AG09319 (cell line): ENCODE measurements around the gene ZNF292.

Source experiments
- DNase-seq: peaks from one replicate; pipeline ENCODE4 v3.0.0-alpha.2; 2010; ENCODE audit warnings: low read depth; ENCODE audit errors: extremely low read depth
- TF ChIP-seq, protein P1 (sequence below): IDR thresholded peaks from 2 replicates; pipeline ENCODE4 v1.5.1; 2011; ENCODE audit warnings: low read depth, mild to moderate bottlenecking, inconsistent platforms, low read length, moderate library complexity

Gene ZNF292

GRCh38 chr6:87199787-87200186 is 44.4 kb downstream of the ZNF292 start:
- TF ChIP-seq, protein P1, sequence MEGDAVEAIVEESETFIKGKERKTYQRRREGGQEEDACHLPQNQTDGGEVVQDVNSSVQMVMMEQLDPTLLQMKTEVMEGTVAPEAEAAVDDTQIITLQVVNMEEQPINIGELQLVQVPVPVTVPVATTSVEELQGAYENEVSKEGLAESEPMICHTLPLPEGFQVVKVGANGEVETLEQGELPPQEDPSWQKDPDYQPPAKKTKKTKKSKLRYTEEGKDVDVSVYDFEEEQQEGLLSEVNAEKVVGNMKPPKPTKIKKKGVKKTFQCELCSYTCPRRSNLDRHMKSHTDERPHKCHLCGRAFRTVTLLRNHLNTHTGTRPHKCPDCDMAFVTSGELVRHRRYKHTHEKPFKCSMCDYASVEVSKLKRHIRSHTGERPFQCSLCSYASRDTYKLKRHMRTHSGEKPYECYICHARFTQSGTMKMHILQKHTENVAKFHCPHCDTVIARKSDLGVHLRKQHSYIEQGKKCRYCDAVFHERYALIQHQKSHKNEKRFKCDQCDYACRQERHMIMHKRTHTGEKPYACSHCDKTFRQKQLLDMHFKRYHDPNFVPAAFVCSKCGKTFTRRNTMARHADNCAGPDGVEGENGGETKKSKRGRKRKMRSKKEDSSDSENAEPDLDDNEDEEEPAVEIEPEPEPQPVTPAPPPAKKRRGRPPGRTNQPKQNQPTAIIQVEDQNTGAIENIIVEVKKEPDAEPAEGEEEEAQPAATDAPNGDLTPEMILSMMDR = no peak
- no peak for DNase-seq

GRCh38 chr6:87200469-87201175 is 45.3 kb downstream of the ZNF292 start:
- TF ChIP-seq, protein P1 = no peak
- DNase-seq = no peak

- DNase-seq = no peak
- TF ChIP-seq, protein P1 = no peak
Observed at GRCh38 chr6:87203448-87204023, 48.2 kb downstream of the ZNF292 start.

- TF ChIP-seq, protein P1 = no peak
- no peak for DNase-seq
Observed at GRCh38 chr6:87209812-87210211, 54.4 kb downstream of the ZNF292 start.

DNA sequence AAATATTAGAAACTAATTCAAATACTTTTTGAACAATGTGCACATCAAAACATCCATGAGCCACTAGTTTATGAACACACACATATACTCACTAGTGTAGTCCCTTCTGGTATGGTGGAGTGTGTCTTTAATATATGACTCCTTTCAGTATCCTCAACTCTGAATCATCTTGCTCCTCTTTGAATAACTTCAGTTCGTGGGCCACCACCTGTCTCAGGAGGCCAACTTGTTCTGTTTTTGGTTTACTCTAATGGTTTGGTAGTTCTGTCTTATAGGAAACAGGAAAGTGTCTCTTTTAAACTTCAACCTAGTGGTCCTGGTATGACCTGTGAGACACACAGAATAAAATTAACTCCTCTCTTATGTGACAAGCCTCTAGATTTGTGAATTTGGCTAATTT is 55.6 kb downstream of the ZNF292 start:
- no peak for DNase-seq
- TF ChIP-seq, protein P1 = no peak

DNA sequence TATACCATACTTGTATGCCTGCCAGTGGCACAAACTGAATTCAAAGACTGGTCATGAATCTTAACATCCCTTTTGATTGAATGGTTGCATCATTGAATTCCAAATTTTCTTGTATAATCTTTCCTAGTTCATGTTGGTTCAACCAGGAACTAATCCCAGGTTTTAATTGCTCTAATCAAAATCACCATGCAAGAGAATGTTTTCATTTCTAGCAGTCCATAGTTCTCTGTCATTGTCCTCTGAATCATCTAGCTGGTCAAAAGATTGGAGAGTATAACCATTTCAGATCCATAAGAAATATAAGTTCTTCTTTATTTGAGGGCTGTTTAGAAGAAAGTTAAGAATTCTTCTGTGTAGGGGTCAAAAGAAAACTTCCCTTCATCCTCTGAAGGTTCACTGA is 57.2 kb downstream of the ZNF292 start:
- no peak for DNase-seq
- TF ChIP-seq, protein P1 = no peak

GRCh38 chr6:87213364-87213763 is 58.0 kb downstream of the ZNF292 start:
- no peak for DNase-seq
- TF ChIP-seq, protein P1 = no peak
